ENCODE data around the gene TBC1D3D. TPM values are rescaled to one million over a fixed set of nuclear protein-coding genes. Genes with fewer than 3 reads are reported as not detected.
"Not testable (repeated sequence)": the region's sequence is repeated elsewhere in the genome, so short reads cannot be mapped to it uniquely, and the experiment has no call there.

Gene TBC1D3D
- 1 to 10 TPM in 1 of 2 donors, under 1 TPM in 1; 0.85 to 3.7 TPM for total RNA-seq

DNA sequence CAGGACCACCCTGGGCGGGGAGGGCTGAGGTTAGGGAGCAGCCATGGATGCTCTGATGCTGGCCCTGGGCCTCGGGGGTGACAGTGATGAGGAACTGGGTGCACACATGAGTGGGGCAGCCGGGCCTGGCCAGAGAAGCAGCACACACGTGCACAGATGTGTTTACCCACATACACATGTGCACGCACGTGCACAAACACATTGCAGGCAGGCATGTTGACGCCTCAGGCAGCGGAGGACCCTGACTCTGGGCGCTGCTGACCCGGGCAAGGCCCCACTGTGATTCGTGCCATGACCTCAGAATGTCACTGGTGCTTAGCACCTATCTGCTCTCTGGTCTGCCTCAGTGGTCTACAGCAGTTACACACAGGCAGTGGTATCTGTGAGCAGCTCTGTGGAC lies at the start of gene TBC1D3D:
TSS of gene TBC1D3D (plus strand) at position 301 of the 400 bp plus-strand sequence. CDS start 1,585 bp downstream, outside the sequence.
- ATAC-seq (replicated peaks); H3K27ac Mint-ChIP-seq; H3K4me1 Mint-ChIP-seq; H3K9me3 Mint-ChIP-seq; H3K27me3 Mint-ChIP-seq; H3K36me3 Mint-ChIP-seq (ENCODE audit: low read depth); H3K4me3 Mint-ChIP-seq: not testable (repeated sequence)

DNA sequence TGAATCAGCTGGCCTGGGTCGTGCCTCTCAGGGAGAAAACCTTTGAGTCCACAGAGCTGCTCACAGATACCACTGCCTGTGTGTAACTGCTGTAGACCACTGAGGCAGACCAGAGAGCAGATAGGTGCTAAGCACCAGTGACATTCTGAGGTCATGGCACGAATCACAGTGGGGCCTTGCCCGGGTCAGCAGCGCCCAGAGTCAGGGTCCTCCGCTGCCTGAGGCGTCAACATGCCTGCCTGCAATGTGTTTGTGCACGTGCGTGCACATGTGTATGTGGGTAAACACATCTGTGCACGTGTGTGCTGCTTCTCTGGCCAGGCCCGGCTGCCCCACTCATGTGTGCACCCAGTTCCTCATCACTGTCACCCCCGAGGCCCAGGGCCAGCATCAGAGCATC lies 14.8 kb upstream of the TBC1D3D start, which contains the start of gene TBC1D3L:
TSS of gene TBC1D3L (minus strand) at position 101 of the 400 bp plus-strand sequence. CDS start 1,540 bp downstream, outside the sequence.
- H3K36me3 Mint-ChIP-seq (ENCODE audit: low read depth); H3K4me1 Mint-ChIP-seq; H3K9me3 Mint-ChIP-seq; ATAC-seq (replicated peaks); H3K27me3 Mint-ChIP-seq; H3K27ac Mint-ChIP-seq; H3K4me3 Mint-ChIP-seq: not testable (repeated sequence)

Other genes starting within 250 kb of the TBC1D3D start
- not detected for gene TBC1D3K, start 79.6 kb upstream of the TBC1D3D start, total RNA-seq
- gene TBC1D3L, start 14.9 kb upstream of the TBC1D3D start, total RNA-seq = 10 to 100 TPM in 1 of 2 donors, under 1 TPM in 1; 0.41 to 38.1 TPM
- not detected for gene TBC1D3C, start 64.7 kb downstream of the TBC1D3D start, total RNA-seq
- not detected for gene TBC1D3E, start 124.0 kb downstream of the TBC1D3D start, total RNA-seq
- 1 to 10 TPM in 1 of 2 donors, not detected in 1; 7.9 TPM for gene TBC1D3, start 188.6 kb downstream of the TBC1D3D start, total RNA-seq

Measured in activated T-helper 17 cell treated with anti-CD3 and anti-CD28 coated beads, Interleukin-2, amount 50 U/mL, for 72 hours (primary cell).